GM12865 (cell line): ENCODE measurements around the gene LCLAT1.

Source experiments
- DNase-seq: peaks from one replicate; pipeline ENCODE4 v3.0.0; 2010; ENCODE audit warnings: low read depth
- H3K4me3 ChIP-seq: 2 replicates; pipeline ENCODE4 v1.5.1; 2011; ENCODE audit warnings: mild to moderate bottlenecking, low read depth, low read length, control low read depth
- TF ChIP-seq, protein P1 (sequence below): IDR thresholded peaks from 2 replicates; pipeline ENCODE4 v1.5.1; 2011; ENCODE audit warnings: low read length, control low read depth, low read depth, inconsistent platforms; ENCODE audit not compliant: insufficient read depth; ENCODE audit errors: missing control alignments

Gene LCLAT1

DNA sequence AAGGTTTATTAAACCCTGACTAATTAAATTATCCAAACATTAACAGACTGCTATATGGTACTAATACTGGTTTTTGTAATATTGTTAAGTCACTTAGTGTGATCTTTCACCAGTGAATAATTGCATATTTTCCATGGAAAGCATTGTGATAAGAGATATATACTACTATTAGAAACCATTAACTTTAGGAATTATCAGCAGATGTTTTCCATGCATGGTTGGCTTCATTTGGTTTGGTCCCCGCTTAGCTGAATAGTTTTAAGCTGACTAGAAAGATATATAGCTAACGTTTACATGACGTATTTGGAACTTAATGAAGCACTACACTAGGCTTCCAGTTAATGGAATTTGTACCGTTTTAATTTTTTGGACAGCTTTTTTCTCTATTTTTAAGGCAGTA, 37.9 kb downstream of the LCLAT1 start:
- no peak overlapping the region for H3K4me3 ChIP-seq
- TF ChIP-seq, protein P1, sequence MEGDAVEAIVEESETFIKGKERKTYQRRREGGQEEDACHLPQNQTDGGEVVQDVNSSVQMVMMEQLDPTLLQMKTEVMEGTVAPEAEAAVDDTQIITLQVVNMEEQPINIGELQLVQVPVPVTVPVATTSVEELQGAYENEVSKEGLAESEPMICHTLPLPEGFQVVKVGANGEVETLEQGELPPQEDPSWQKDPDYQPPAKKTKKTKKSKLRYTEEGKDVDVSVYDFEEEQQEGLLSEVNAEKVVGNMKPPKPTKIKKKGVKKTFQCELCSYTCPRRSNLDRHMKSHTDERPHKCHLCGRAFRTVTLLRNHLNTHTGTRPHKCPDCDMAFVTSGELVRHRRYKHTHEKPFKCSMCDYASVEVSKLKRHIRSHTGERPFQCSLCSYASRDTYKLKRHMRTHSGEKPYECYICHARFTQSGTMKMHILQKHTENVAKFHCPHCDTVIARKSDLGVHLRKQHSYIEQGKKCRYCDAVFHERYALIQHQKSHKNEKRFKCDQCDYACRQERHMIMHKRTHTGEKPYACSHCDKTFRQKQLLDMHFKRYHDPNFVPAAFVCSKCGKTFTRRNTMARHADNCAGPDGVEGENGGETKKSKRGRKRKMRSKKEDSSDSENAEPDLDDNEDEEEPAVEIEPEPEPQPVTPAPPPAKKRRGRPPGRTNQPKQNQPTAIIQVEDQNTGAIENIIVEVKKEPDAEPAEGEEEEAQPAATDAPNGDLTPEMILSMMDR: no peak
- DNase-seq: no peak

DNA sequence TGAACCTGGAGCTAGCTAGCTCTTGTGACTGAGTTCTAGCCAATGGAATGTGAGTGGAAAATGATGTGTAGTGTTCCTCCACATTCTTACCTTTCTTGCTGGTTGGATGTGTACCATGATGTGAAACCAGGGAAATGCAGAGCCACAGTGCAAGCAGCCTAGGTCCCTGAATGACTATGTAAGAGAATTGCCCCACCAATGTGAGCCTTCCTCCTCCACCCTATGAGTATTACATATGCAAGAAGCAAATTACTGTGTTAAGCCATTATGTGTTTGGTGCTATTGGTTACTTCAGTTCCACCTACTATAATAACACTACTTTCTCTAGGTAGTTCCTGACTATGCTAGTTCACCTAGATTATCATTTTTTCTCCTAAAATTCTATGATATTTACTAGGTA, 39.6 kb downstream of the LCLAT1 start:
- H3K4me3 ChIP-seq: no peak overlapping the region
- no peak for DNase-seq
- TF ChIP-seq, protein P1: no peak

DNA sequence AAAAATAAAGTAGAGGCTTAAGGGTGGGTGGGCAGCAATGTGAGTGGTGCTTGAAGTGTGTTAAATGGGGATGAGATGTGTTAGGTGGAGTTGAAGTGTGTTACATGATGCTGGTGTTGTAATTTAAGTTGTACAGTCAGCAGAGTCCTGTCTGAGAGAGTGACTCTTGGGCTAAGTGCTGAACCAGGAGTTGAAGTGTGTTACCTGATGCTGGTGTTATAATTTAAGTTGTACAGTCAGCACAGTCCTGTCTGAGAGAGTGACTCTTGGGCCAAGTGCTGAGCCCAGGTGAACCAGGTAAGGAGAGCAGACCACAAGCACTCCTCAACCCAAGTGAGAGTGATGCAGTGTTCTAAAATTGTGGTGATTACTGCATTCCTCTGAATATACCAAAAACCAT, 40.6 kb downstream of the LCLAT1 start:
- no peak for DNase-seq
- TF ChIP-seq, protein P1: no peak
- no peak overlapping the region for H3K4me3 ChIP-seq

DNA sequence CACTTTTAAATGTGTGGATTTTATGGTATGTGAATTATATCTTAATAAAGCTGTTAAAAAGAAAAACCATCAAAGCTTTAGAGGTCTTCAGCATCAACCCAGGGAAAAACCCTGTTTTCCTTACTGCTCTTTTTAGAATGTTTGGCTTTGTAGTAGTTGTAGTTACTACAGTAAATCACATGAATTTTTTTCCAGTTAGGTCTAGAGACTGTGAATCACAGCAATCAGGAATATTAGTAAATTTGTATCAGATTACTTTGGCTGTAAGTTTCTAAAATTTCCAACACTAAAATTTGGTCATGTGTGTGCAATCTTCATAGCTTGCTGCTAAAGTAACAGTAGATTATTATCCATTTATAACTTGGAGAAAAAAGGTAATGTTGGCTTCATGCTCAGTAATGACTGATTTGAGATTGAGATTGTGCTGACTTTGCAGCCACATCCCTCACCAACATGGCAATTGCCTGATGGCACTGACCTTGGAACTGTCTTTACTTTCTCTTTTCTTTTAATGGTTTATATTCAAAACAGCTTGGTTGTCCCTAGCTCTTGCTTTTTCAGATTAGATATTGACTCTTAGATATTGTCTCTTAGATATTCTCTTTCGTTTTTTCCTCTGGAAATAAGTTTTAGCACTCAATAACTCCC, 41.1 kb downstream of the LCLAT1 start:
- H3K4me3 ChIP-seq: no peak overlapping the region
- TF ChIP-seq, protein P1: no peak
- DNase-seq: no peak

- no peak for DNase-seq
- TF ChIP-seq, protein P1: no peak
- no peak overlapping the region for H3K4me3 ChIP-seq
Measured at GRCh38 chr2:30491225-30491624, 44.2 kb downstream of the LCLAT1 start.

DNA sequence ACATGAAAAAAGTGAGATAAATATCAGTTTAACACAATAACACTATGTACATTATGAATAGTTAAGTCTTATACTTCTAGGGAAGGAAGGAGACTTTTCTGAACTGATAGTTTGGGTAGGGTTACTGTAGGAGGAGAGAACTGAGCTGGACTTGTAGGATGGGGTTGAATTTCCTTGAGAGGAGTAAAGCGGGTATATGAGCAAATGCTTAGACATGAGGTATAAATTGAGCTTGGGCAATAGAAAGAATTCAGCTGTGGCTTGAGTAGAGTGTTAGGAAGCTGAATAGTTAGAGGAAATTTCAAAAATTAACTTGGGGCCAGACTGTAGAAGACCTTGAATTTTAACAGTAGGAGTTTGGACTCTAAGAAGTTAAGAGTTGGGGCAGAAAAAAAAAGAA, 45.1 kb downstream of the LCLAT1 start:
- TF ChIP-seq, protein P1: no peak
- no peak for DNase-seq
- H3K4me3 ChIP-seq: no peak overlapping the region

DNA sequence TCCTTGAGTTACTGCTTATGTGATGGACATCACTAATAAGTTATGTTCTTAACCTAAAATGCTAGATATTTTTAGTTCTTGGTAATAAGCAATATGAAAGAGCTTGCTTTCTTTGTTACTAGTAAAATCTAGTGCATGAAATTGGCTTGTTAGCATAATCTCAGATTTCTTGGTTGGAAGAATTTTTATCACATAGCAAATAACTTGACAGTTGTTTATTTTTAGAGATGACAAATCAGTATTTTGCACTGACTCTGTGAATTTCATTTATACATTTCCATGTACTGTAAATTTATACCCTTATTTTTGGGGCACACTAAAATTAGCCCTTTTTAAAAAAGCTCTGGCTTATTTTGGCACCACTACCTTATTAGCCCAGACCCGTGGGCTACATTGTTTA, 45.6 kb downstream of the LCLAT1 start:
- DNase-seq: no peak
- TF ChIP-seq, protein P1: no peak
- no peak overlapping the region for H3K4me3 ChIP-seq
